Coronary artery (tissue), 2 donors: ENCODE data around the gene EMILIN2.

Experiments used
- DNase-seq: peaks from one replicate; pipeline ENCODE4 v3.0.0-alpha.2; 2017; ENCODE audit warnings: low spot score
- H3K27ac ChIP-seq, 2 donors: fragments of 200-600 bp; sonication (generic); one replicate each; pipeline ENCODE4 v1.5.1; 2016 to 2019
- H3K4me3 ChIP-seq: fragments of 200-600 bp; sonication (generic); 2 replicates; pipeline ENCODE4 v1.5.1; 2016; ENCODE audit warnings: mild to moderate bottlenecking, moderate library complexity
- CTCF ChIP-seq: fragments of 200-600 bp; sonication (generic); IDR thresholded peaks from one replicate; pipeline ENCODE4 v1.5.1; 2019; ENCODE audit warnings: antibody characterized with exemption

EMILIN2 gene

GRCh38 chr18:2900684-2901422, 54.0 kb downstream of the EMILIN2 start:
- Histone ChIP-seq H3K4me3 (no peak overlapping the region), H3K27ac (no peak overlapping the region)
- DNase-seq, result no peak
- TF ChIP-seq CTCF, result no peak

GRCh38 chr18:2901423-2901985, 54.7 kb downstream of the EMILIN2 start:
- Histone ChIP-seq H3K27ac (peak overlapping the region in 1 of 2 donors; percentile 68), H3K4me3 (no peak overlapping the region)
- no peak for TF ChIP-seq CTCF
- DNase-seq, result no peak

- H3K4me3 ChIP-seq, result no peak overlapping the region
- H3K27ac ChIP-seq, result peak overlapping the region in 1 of 2 donors; percentile 68
- no peak for DNase-seq
- TF ChIP-seq CTCF, result no peak
These were observed 55.5 kb downstream of the EMILIN2 start for GRCh38 chr18:2902327-2902726.

GRCh38 chr18:2903006-2903405, 56.2 kb downstream of the EMILIN2 start:
- DNase-seq, result peak; percentile 77
- H3K27ac ChIP-seq, result peak overlapping the region in 1 of 2 donors; percentile 68
- H3K4me3 ChIP-seq, result no peak overlapping the region
- TF ChIP-seq CTCF, result no peak

GRCh38 chr18:2905854-2906703, 59.3 kb downstream of the EMILIN2 start:
- peak overlapping the region in 1 of 2 donors; percentile 46 for H3K27ac ChIP-seq
- DNase-seq, result peak; percentile 67
- no peak for TF ChIP-seq CTCF
- H3K4me3 ChIP-seq, result peak overlapping the region; percentile 72

- TF ChIP-seq CTCF, result no peak
- peak overlapping the region in 1 of 2 donors; percentile 46 for H3K27ac ChIP-seq
- peak; percentile 69 for DNase-seq
- peak overlapping the region; percentile 72 for H3K4me3 ChIP-seq
These were observed 60.1 kb downstream of the EMILIN2 start for GRCh38 chr18:2906704-2907549.
